HG03139 (cell line): Measurements from ENCODE around the gene CEMIP.
"Not testable (repeated sequence)": the region's sequence is repeated elsewhere in the genome, so short reads cannot be mapped to it uniquely, and the experiment has no call there.

Experiments used
- ATAC-seq: cut with Tn5 transposase; IDR thresholded peaks from one replicate; pipeline ENCODE4 v1.9.1; 2021; ENCODE audit not compliant: unreplicated experiment

CEMIP gene

DNA sequence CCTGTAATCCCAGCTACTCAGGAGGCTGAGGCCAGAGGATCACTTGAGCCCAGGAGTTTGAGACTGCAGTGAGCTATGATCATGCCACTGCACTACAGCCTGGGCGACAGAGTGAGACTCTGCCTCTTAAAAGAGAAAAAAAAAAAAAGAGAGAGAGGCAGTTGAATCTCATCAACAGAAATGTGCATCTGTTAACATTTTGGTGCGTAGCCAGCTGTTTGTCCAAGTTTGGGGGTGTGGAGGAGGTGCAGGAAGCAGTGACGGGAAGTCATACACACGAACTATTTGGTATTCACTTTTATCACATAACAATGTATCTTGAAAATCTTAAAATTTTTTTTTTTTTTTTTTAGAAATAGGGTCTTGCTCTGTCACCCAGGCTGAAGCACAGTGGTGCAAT, 18.2 kb upstream of the CEMIP start:
- no peak for ATAC-seq

DNA sequence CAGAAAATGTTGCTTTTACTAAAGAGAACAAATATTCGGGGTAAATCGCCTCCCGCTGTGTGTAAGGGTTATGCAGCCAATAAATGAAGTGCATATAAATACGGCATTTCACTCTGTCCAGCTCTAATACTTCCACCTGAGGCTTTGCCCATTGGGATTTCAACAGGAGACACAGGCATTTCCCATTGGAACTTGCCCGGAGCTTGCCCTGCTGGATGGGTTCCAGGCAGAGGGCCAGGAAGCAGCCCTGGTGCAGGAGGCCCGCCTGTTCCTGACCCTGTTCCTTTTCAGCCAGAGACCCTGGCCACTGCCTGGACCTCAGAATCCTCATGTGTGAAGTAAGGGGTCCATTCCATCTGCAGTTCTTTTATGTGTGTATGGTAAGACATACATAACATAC, 17.4 kb upstream of the CEMIP start:
- no peak for ATAC-seq

DNA sequence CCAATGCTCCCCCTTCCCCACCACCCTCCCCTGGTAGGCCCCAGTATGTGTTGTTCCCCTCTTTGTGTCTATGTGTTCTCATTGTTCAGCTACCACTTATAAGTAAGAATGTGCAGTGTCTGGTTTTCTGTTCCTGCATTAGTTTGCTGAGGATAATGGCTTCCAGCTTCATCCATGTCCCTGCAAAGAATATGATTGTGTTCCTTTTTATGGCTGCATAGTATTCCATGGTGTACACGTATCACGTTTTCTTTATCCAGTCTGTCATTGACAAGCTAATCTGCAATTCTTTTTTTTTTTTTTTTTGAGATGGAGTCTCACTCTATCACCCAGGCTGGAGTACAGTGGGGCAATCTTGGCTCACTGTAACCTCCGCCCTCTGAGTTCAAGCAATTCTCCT, 15.9 kb upstream of the CEMIP start:
- not testable (repeated sequence) for ATAC-seq

DNA sequence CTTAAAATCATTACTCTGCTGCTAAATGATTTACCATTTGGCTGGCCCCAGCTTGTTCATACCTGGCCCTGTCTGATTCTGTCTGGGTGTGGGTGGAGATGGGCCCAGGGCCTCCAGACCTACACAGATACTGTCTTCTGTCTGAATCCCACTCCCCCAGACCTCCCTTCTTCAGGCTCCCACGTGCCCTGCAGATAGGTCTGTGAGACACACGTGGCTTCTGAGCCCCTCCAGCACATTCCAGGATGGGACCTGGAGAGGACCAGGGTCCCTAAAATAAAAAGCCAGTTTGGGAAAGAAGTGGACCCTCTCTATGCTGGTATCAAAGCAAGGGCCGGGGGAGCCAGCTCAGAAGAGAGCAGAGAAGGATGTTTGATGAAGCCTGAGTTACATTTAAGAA, 14.6 kb upstream of the CEMIP start:
- no peak for ATAC-seq

DNA sequence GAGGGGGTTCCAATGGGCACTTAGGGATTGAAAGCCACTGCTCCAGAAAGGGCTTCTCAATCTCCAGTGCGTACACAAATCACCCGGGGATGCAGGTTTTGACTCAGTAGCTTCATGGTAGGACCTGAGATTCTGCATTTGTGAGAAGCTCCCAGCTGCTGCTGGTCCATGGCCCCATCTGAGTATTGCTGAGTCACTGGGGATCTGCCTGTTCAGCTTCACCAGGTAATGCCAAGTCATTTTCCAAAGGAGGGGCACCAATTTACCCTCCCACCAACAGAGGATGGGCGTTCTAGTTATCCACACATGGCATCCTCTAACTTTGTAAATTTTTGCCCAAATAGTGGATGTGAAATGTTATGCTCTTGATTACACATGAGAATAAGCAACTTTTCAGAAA, 12.9 kb upstream of the CEMIP start:
- ATAC-seq, result no peak

DNA sequence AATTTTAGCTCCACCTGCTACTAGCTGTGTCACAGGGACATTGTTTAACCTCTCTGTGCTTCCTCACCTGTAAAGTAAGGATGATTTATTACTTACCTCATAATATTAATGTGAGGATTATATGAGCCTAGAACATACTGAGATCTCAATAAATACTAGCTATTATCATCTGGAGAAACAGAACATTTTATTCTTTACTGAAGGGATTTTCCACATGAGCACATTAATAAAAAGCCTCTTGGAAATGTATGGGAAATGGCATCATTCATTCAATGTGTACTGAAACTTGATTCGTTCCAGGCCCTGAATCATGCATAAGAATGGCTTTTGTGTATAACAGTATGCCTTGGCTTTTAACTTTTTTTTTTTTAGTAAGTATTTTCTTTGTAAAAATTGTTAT, 11.0 kb upstream of the CEMIP start:
- ATAC-seq, result no peak

DNA sequence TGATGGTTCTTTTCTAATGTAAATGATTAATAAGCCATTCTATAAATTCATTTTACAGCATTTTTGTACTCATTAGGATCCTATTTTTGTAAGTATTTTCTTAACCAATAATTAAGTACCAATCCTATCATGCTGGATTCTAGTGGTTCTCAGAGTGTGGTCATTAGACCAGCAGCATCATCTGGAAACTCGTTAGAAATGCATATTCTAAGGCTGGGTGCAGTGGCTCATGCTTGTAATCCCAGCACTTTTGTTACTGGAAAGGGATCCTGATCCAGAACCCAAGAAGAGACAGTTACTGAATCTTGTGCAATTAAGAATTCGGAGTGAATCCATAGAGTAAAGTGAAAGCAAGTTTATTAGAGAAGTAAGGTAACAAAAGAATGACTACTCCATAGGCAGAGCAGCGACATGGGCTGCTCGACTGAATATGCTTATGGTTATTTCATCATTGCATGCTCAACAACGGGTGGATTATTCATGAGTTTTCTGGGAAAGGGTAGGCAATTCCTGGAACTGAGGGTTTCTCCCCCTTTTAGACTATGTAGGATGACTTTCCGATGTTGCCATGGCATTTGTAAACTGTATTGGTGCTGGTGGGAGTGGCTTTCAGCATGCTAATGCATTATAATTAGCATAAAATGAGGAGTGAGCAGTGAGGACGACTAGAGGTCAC, 9.9 kb upstream of the CEMIP start:
- ATAC-seq, result no peak

DNA sequence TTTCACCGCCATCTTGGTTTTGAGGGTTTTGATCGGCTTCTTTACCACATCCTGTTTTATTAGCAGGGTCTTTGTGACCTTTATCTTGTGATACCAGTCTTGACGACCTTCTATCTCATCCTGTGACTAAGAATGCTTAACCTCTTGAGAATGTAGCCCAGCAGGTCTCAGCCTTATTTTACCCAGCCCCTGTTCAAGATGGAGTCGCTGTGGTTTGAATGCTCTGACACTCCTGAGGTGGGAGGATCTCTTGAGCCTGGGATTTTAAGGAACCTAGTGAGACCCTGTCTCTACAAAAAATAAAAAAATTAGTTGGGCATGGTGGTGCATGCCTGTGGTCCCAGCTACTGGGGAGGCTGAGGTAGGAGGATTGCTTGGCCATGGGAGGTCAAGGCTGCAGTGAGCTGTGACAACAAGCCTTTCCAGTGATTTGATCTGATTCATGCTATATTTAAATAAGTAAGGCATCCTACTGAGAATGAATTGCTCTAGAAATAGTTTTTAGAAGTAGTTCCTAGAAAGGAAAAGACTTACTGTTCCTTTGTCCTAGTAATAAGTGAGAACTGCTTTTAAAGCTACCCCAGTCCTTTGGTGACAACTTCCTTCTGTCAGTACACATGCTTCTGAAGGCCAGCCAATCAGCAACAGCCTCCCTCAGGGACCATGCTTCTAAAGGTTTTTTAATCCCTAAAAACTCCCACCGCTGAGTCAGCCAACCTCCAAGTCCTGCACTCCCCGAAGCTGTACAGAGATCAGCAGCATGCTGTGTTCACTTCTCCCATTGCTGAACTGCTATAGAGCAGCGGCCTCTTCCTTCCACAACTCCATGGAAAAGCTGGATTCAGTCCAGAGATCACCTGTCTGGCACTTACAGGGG, 9.1 kb upstream of the CEMIP start:
- ATAC-seq, result no peak

DNA sequence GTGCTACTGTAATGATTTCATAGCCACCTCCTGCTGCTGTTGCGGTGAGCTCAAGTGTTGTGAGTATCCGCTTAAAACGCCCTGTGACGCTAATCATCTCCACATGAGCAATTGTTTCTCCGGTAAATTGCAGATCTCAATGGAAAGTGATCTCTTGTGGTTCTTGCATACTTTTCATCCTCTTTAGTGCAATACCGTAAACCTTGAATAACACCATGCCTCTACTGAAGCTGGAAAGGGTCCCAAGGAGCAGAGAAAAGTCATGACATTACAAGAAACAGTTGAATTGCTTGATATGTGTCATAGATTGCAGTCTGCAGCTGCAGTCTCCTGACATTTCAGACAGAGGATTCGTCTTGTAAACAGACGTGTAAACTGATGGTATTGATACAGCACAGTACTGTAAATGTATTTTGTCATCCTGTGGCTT, 6.0 kb upstream of the CEMIP start:
- ATAC-seq, result no peak

DNA sequence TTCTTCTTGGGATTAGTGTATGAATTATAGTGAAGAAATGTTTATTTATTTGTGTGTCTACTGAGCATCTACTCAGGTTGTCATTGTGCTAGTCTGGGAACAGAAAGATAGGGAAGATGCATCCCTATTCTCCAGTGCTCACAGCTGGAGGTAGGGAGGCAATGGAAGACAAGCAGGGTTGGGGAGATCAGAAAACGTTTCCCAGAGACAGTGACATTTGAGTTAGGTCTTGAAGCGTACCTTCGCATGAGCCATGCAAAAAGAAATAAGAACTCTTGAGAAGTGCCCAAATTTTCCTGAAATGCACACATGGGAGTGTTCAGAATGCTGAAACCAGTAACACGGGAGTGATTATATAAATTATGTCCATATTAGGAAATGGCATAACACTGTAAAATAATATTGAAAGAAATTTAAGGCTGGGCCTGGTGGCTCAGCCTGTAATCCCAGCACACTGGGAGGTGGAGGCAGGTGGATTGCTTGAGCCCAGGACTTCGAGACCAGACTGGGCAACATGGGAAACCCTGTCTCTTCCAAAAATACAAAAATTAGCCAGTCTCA, 5.3 kb upstream of the CEMIP start:
- no peak for ATAC-seq

DNA sequence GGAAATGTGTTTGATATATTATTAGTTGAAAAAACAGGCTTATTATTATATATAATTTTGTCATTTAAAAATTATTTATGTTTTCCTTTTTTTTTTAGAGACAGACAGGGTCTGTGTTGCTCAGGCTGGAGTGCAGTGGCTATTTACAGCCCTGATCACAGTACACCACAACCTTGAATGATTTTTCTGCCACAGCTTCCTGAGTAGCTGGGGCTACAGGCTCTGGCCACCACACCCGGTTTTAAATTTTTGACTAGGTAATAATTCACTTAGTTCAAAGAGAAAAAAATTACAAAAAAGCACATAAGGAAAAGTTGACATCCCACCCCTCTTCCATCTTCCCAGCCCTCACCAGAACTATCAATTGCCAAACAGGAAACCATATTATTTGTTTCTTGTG, 4.7 kb upstream of the CEMIP start:
- no peak for ATAC-seq

DNA sequence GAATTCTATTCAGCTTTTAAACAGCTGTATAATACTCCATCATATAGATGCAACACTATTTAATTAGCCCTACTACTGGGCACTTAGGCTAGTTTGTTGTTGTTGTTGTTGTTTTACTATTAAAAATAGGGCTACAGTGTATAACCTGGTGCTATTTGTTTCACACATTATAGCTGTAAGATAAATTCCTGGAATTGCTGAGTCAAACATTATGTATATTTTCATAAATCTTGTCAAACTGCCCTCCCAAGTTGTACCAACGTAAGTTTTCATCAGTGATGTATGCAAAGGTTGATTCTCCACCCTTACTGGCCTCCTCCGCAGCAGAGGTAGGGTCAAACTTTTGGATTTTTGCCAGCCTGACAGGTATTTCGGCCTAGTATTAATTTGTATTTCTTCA, 3.8 kb upstream of the CEMIP start:
- ATAC-seq, result no peak

DNA sequence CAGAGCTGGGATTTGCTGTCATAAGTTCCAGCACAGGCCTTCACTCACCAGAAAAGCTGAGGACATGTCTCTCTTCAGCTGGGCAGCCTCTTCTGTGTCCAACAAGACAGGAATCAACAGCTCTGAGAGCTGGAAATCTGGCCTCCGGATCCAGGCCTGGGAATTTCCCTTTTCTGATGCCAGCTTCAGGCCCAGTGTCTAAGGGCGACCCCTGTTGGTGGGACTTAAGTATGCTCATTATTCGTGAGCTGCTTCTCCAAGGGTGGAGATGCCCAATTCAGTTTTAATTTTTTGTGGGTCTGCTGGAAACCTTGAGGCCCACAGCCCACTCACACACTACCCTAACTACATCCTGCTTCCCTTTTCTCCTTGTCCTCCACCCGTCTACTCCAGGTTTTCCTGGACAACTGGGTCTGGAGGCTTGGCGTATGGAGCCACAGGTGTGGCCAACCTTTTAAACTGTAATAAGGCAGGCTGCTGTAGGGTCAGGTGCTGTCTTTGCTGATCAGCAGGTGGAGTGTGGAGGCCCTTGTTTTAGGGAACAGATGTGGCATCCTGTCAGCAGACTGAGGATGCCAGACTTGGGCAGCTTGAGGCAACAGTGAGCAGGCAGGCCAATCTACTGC, 2.6 kb upstream of the CEMIP start:
- no peak for ATAC-seq

DNA sequence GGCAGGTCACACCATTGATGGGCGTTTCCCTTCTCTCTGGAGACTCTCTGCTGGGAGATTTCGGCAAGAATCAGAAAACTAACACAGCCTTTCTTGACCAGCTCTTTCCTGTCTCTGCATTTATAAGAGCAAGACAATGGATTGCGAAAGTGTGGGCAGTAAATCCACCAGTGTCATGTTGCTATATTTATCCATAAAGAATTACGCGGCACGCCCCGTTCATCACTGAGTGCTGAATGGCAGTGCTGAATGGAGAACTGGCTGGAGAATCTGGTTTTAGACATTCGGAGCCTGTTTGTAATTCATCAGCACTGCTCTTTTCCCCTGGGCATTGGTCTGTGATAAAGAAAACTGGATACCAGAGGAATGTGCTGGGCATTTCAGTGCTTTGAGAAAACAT, 2.0 kb upstream of the CEMIP start:
- no peak for ATAC-seq

DNA sequence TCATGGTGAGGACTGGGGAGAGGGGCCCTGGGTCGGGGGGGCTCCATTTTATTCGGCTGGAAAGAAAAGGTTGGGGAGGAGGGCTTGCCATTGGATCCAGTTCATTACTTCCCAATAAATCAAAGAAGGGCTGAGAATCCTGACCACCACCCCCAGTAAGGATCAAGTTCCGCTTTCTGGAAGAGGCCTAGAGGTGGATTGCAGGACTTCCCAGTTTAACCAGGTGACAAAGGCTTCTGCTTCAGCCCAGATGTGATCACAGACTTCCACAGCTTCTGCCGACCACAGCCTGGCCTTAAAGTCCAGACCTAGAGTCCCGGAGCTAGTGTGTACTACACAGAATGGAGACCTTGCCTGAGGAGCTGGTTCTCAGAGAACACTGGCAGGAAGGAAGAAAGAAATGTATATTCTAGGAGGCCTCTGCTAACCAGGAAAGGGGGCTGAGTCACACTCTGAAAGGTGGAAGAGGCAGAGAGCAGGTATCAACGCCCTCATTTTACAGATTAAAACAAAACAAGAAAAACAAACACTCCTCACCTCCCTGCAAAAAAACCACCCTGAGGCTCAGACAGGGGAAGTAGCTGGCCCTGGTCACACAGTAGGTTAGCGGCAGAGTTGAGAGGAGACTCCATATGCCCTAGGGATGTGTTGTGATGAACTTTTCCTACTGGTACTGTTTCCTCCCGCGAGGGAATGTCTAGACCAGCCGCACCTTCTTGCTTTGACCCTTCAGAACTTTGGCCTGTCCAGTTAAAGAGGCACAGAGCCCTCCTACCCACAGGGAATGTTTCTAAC, 1.1 kb upstream of the CEMIP start:
- ATAC-seq, result no peak

DNA sequence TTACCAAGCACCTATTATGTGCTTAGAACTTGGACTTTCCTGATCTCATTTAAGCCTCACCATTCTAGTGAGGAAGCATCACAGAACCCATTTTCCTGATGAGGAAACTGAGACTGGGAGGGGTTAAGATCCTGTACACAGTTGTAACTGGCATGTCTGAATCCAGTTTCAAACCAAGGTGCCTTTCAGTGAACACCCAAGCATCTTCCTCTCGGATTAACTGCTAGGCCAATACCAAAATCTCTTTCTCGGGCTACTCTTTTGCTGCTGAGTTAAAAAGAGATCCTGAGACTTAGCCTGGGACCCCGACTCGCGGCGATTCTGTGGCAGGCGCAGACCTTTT, 578 bp upstream of the CEMIP start:
- ATAC-seq, result no peak

DNA sequence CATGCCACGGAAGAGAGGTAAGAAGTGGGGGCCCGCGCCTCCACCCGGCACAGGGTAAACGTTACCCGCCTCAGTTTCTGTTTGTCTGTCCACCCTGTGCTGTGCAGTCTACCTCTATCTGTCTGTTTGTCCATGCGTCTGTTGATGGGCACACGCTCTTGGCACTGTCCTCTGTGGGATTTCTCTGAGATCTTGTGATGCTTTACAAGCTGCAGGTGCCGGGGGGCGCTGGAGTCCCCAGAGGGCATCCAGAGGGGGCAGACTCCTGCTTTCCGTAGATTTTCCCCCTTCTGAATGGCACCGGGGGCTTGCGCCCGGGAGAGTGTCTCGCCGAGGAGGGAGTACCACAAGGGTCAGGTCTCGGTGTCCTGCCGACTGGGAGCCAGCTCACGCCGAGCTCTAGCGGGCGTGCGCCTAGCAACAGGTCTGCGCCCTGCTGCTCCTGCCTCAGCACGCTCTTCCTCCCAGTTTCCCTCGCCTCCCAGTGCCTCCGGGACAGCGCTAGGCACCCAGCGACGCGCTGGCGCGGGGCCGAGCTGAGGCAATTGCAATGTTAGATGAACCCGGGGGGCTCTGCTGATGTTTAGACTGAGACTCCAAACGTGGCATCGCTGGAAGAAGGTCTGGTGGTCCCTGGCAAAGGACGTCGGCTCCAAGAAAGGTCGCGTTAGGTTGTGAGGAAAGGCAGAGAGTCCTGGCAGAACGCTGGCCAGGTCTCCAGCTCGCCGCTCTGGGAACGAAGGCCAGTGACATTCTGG, 667 bp downstream of the CEMIP start:
- ATAC-seq, result no peak

DNA sequence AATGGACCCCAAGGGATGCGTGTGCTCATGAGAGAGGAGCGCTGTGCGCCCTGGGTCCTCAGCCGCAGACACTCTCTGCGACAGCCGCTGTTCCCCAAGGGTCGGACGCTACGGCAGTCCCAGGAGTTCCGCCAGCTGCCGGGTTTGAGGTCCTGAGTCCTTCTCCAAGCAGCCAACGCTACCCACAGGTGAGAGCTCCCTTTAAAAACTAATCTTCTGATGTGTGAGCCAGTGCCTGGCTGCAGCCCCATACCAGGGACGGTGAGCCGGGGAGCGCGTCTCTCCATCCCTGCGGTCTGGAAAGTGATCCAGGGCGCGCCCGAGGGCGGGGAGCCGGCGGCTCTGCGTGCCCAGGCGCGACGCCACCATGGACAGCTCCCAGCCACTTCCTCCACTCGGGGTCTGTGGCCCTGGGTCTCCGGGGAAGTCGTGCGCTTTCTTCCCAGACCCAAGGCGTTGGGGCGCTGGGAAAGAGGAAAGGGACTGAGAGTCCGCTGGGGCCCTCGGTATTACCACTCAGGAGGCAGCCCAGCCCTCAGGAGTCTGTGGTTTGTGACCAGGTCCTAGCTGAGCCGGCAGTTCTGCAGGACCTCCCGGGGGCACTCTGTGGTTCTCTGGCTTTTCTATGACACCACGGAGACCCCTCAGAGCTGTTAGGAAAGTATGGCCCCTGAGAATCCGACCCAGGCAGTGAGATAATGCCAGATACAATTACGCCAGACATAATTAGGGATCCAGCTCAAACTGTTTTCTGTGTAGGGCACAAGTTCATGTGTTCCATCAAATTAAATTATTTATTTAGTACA, 1.4 kb downstream of the CEMIP start:
- ATAC-seq, result no peak

DNA sequence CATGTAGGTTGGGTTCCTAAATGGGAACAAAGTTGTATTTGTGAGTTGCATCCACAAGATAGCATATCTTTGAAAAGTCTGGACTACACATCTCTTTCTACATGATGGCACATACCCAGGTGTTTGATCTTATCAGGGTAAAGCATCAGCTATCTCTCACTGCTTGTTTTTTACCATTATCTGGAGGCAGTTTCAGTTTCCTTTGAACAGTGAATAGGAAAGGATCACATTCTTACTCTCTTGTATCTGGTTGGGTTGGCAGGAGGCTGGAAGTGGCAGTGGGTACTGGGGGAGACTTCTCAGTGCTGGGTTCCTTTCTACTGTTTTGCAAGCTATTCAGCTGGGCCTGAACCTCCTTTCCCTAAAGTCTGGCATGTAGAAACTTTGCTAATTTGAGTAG, 4.1 kb downstream of the CEMIP start:
- ATAC-seq, result no peak

DNA sequence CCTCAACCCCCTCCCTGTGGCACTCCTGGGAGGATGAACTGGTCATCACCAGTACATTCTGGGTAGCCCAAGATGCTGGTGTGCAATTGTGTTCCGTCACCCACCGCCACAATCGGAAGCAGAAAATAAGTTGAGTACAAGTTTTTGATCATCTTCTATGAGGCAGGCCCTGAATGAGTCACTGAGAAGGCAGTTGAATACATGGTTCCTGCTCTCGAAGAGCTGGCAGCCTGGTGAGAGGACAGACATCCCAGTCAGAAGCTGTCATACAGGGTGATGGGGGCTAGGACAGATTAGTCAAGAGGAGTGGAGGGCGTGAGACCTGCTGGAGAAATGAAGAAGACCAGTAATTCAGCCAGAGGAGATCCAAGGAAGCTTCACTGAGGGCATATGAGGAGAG, 6.2 kb downstream of the CEMIP start:
- ATAC-seq, result no peak
